Aorta (tissue), 5 donors: ENCODE measurements around the gene SKI. TPM values are rescaled to one million over a fixed set of nuclear protein-coding genes. Genes with fewer than 3 reads are reported as not detected.
A peak's percentile ranks its signal among the peaks of the same experiment; 100 is the strongest.

Experiments used
- ATAC-seq: fragments of 200-7000 bp; cut with Tn5 transposase; one replicate; pipeline ENCODE4 v1.9.1; 2022; ENCODE audit warnings: moderate library complexity; ENCODE audit not compliant: low FRiP score
- DNase-seq, 2 donors: peaks; one replicate each; pipeline ENCODE4 v3.0.0-alpha.2; 2020
- H3K27ac ChIP-seq, 2 donors: one replicate each; pipeline ENCODE4 v1.5.1; 2013; ENCODE audit warnings: low read length in 2 of 2, mild to moderate bottlenecking in 2 of 2, moderate library complexity in 2 of 2, control low read depth in 1 of 2, inconsistent platforms in 1 of 2, low read depth in 1 of 2
- H3K27me3 ChIP-seq, 2 donors: one replicate each; pipeline ENCODE4 v1.6.1; 2013; ENCODE audit warnings: control low read depth in 1 of 2, low read length in 1 of 2, mild to moderate bottlenecking in 1 of 2, moderate library complexity in 1 of 2; ENCODE audit not compliant: insufficient read depth in 2 of 2, control insufficient read depth in 1 of 2
- H3K36me3 ChIP-seq, 2 donors: one replicate each; pipeline ENCODE4 v1.6.1; 2013; ENCODE audit warnings: control low read depth in 1 of 2, low read length in 1 of 2, mild to moderate bottlenecking in 1 of 2; ENCODE audit not compliant: insufficient read depth in 2 of 2, control insufficient read depth in 1 of 2
- H3K4me1 ChIP-seq, 2 donors: one replicate each; pipeline ENCODE4 v1.6.1; 2013; ENCODE audit warnings: low read length in 2 of 2, control low read depth in 1 of 2, mild to moderate bottlenecking in 1 of 2, moderate library complexity in 1 of 2; ENCODE audit not compliant: insufficient read depth in 2 of 2, control insufficient read depth in 1 of 2
- H3K4me3 ChIP-seq, 2 donors: one replicate each; pipeline ENCODE4 v1.5.1; 2013; ENCODE audit warnings: low read length in 2 of 2, control low read depth in 1 of 2, mild to moderate bottlenecking in 1 of 2
- H3K9me3 ChIP-seq: one replicate; pipeline ENCODE4 v1.6.1; 2013; ENCODE audit warnings: mild to moderate bottlenecking, low read length; ENCODE audit not compliant: control insufficient read depth
- WGBS, 2 donors: extraction: QIAGEN DNeasy Blood & Tissue Kit; methylation state at CpG; one replicate each; pipeline ENCODE4 v1.1.7; 2013; 5-methylcytosine and 5-hydroxymethylcytosine counted together
- intact Hi-C, 2 donors: fragments of 100-400 bp; cut with DNase I; formaldehyde crosslinking; loops; one replicate each; pipeline versions ENCODE4 v1.14.2 to v1.15.0; 2022
- polyA plus RNA-seq, 2 donors: library from polyadenylated mRNA; stranded (reverse); fragments of 200-250 nt; gene quantifications; one replicate each; pipeline ENCODE4 v1.2.3, GENCODE V29; 2013
- total RNA-seq, 2 donors: library from RNA; stranded (reverse); fragmentation: NEBNext Ultra II Directional; extraction: Animal tissue kit (Norgen Biotek cat#: 25700); gene quantifications; one replicate each; pipeline ENCODE4 v1.2.1, GENCODE V29; 2021
- donor health status: healthy with polysubstance abuse.
- donor health status: Bipolar disorder and iron deficiency.
- donor health status: DM: no; HTN: no; CAD: no.
- donor health status: DM: no; HTN: no; CAD: no.
- donor health status: DM: yes; HTN: yes; CAD: no.

The SKI gene
- total and polyA plus RNA-seq, 4 donors = 20.7 to 129 (median 74.1) TPM

- ATAC-seq (no peak), DNase-seq (no peak)
- no peak overlapping the region for H3K4me3 ChIP-seq
- H3K4me1 ChIP-seq = no peaks in the 10 kb centered on the region
- intact Hi-C loops = loop anchor here in 1 of 2 donors (5.0 kb wide), 1 partner anchor 119 kb away; no protein-coding TSS in a partner anchor
- H3K36me3 ChIP-seq = no peaks in the 10 kb centered on the region
- H3K27ac ChIP-seq = peak overlapping the region in 1 of 2 donors; percentile 3
- no peaks in the 10 kb centered on the region for H3K27me3 ChIP-seq
- no peaks in the 10 kb centered on the region for H3K9me3 ChIP-seq
- WGBS, 2 donors = 69 to 70% methylated on average over 16 of the region's 16 CpGs
Observed at GRCh38 chr1:2316451-2316961, 88.4 kb downstream of the SKI start.

- H3K4me1 ChIP-seq = no peaks in the 10 kb centered on the region
- H3K27ac ChIP-seq = no peak overlapping the region
- H3K9me3 ChIP-seq = no peaks in the 10 kb centered on the region
- no peaks in the 10 kb centered on the region for H3K36me3 ChIP-seq
- intact Hi-C loops = loop anchor here in 1 of 2 donors (5.0 kb wide), 1 partner anchor 120 kb away; no protein-coding TSS in a partner anchor
- DNase-seq (no peak), ATAC-seq (no peak)
- no peaks in the 10 kb centered on the region for H3K27me3 ChIP-seq
- 85 to 91% methylated on average over 32 of the region's 32 CpGs for WGBS, 2 donors
- H3K4me3 ChIP-seq = no peak overlapping the region
Observed at GRCh38 chr1:2317230-2318065, 89.3 kb downstream of the SKI start.

GRCh38 chr1:2318314-2319278 is 90.5 kb downstream of the SKI start:
- H3K27me3 ChIP-seq = no peaks in the 10 kb centered on the region
- H3K4me3 ChIP-seq = no peak overlapping the region
- intact Hi-C loops = loop anchor here in 1 of 2 donors (5.0 kb wide), 1 partner anchor 121 kb away; no protein-coding TSS in a partner anchor
- H3K4me1 ChIP-seq = no peaks in the 10 kb centered on the region
- no peak for DNase-seq
- H3K36me3 ChIP-seq = no peaks in the 10 kb centered on the region
- H3K9me3 ChIP-seq = no peaks in the 10 kb centered on the region
- WGBS, 2 donors = 57 to 64% methylated on average over 39 to 41 of the region's 41 CpGs
- no peak for ATAC-seq
- H3K27ac ChIP-seq = no peak overlapping the region

- Histone ChIP-seq H3K4me1 (no peaks in the 10 kb centered on the region), H3K9me3 (no peaks in the 10 kb centered on the region), H3K36me3 (no peaks in the 10 kb centered on the region), H3K4me3 (no peak overlapping the region), H3K27ac (no peak overlapping the region), H3K27me3 (no peaks in the 10 kb centered on the region)
- intact Hi-C loops = loop anchor here in 1 of 2 donors (5.0 kb wide), 1 partner anchor 122 kb away; no protein-coding TSS in a partner anchor
- WGBS, 2 donors = 92% methylated on average over 21 of the region's 21 CpGs
- DNase-seq (no peak), ATAC-seq (no peak)
Observed at GRCh38 chr1:2319291-2319690, 91.2 kb downstream of the SKI start.

- intact Hi-C loops = loop anchor here (5.0 kb wide), 2 partner anchors 62 to 123 kb away; no protein-coding TSS in a partner anchor
- no peaks in the 10 kb centered on the region for H3K9me3 ChIP-seq
- H3K27ac ChIP-seq = no peak overlapping the region
- 91 to 95% methylated on average over 14 to 15 of the region's 15 CpGs for WGBS, 2 donors
- no peaks in the 10 kb centered on the region for H3K36me3 ChIP-seq
- no peaks in the 10 kb centered on the region for H3K4me1 ChIP-seq
- no peak for ATAC-seq
- H3K4me3 ChIP-seq = no peak overlapping the region
- H3K27me3 ChIP-seq = no peaks in the 10 kb centered on the region
- no peak for DNase-seq
Observed at GRCh38 chr1:2320006-2320405, 91.9 kb downstream of the SKI start.

- H3K9me3 ChIP-seq = no peaks in the 10 kb centered on the region
- DNase-seq (no peak), ATAC-seq (no peak)
- no peaks in the 10 kb centered on the region for H3K4me1 ChIP-seq
- WGBS, 2 donors = 34 to 40% methylated on average over 41 of the region's 41 CpGs
- no peaks in the 10 kb centered on the region for H3K36me3 ChIP-seq
- peak overlapping the region; percentile 32 to 68 for H3K27ac ChIP-seq
- no peaks in the 10 kb centered on the region for H3K27me3 ChIP-seq
- intact Hi-C loops = loop anchor here (5.0 kb wide), 2 partner anchors 61 to 124 kb away; no protein-coding TSS in a partner anchor
- no peak overlapping the region for H3K4me3 ChIP-seq
Observed at GRCh38 chr1:2320760-2321667, 92.9 kb downstream of the SKI start.

GRCh38 chr1:2322065-2322571 is 94.0 kb downstream of the SKI start:
- intact Hi-C loops = loop anchor here (5.0 kb wide), 2 partner anchors 60 to 125 kb away; no protein-coding TSS in a partner anchor
- 1 to 2% methylated on average over 29 to 30 of the region's 30 CpGs for WGBS, 2 donors
- DNase-seq = peak; percentile 94 to 96

More at GRCh38 chr1:2322065-2322571, 94.0 kb downstream of the SKI start:
- peak; percentile 89 for ATAC-seq
- Histone ChIP-seq H3K4me1 (no peaks in the 10 kb centered on the region), H3K9me3 (no peaks in the 10 kb centered on the region), H3K27me3 (no peaks in the 10 kb centered on the region), H3K27ac (peak overlapping the region; percentile 83 to 90), H3K4me3 (no peak overlapping the region), H3K36me3 (no peaks in the 10 kb centered on the region)
